NT2/D1 (cell line): Measurements from ENCODE around the gene ZYX.

Experiments
- YY1 ChIP-seq: IDR thresholded peaks from 2 replicates; pipeline ENCODE4 v1.6.1; 2011; ENCODE audit not compliant: insufficient read length, insufficient read depth
- ZNF274 ChIP-seq: IDR thresholded peaks from 2 replicates; pipeline ENCODE4 v1.6.1; 2011; ENCODE audit warnings: mild to moderate bottlenecking, low read depth, low read length

- TF ChIP-seq ZNF274 (no peak), YY1 (no peak)
Observed at GRCh38 chr7:143439866-143440265, 58.7 kb downstream of the ZYX start.
